PC-3 (cell line): Measurements from ENCODE around the gene PLEKHM3. TPM values are rescaled to one million over a fixed set of nuclear protein-coding genes. Genes with fewer than 3 reads are reported as not detected.

Experiments used
- ATAC-seq: fragments of 200-7000 bp; cut with Tn5 transposase; 2 replicates; pipeline ENCODE4 v1.9.1; 2020; ENCODE audit warnings: mild to moderate bottlenecking, moderate library complexity
- BruUV-seq: library from RNA; stranded (reverse); fragments of 400-500 nt; replicated peaks from 2 replicates; lab custom pipeline; 2021; lab: Mats Ljungman, UMichigan
- CTCF ChIA-PET: fragments of 300-600 bp; sonication (Branson Sonifier 250); formaldehyde crosslinking; loops from one replicate; lab custom pipeline; 2022; ENCODE audit warnings: antibody characterized with exemption; lab: Charles Lee
- POLR2A ChIA-PET: fragments of 300-600 bp; sonication (Branson Sonifier 250); formaldehyde crosslinking; loops from one replicate; lab custom pipeline; 2022; ENCODE audit warnings: antibody characterized with exemption; ENCODE audit not compliant: unreplicated experiment; lab: Charles Lee
- DNase-seq: peaks from one replicate; pipeline ENCODE4 v3.0.0-alpha.2; 2015
- H2AFZ ChIP-seq: fragments of 300-600 bp; sonication (generic); 2 replicates; pipeline ENCODE4 v1.6.0; 2016; ENCODE audit warnings: antibody characterized with exemption, low read length
- H3F3A ChIP-seq: fragments of 300-600 bp; sonication (generic); one replicate; pipeline ENCODE4 v1.6.0; 2017; ENCODE audit warnings: antibody characterized with exemption, low read length, control low read depth, mild to moderate bottlenecking; ENCODE audit not compliant: unreplicated experiment
- H3K27ac ChIP-seq: fragments of 300-600 bp; sonication (generic); 2 replicates; pipeline ENCODE4 v1.5.1; 2016; ENCODE audit warnings: mild to moderate bottlenecking, low read length
- H3K27me3 ChIP-seq: fragments of 300-600 bp; sonication (generic); 2 replicates; pipeline ENCODE4 v1.6.1; 2016; ENCODE audit warnings: low read length, mixed read lengths
- H3K36me3 ChIP-seq: fragments of 300-600 bp; sonication (generic); 2 replicates; pipeline ENCODE4 v1.6.1; 2016; ENCODE audit warnings: low read depth, mixed run types, low read length, mixed read lengths
- H3K4me1 ChIP-seq: fragments of 300-600 bp; sonication (generic); 2 replicates; pipeline ENCODE4 v1.5.1; 2016; ENCODE audit warnings: low read length; ENCODE audit not compliant: insufficient read depth
- H3K4me2 ChIP-seq: fragments of 300-600 bp; sonication (generic); 2 replicates; pipeline ENCODE4 v1.6.0; 2016; ENCODE audit warnings: low read length
- H3K4me3 ChIP-seq: fragments of 300-600 bp; sonication (generic); 2 replicates; pipeline ENCODE4 v1.5.1; 2016; ENCODE audit warnings: mild to moderate bottlenecking, low read length, mixed read lengths
- H3K79me2 ChIP-seq: fragments of 300-600 bp; sonication (generic); 2 replicates; pipeline ENCODE4 v1.6.1; 2017; ENCODE audit warnings: low read length, mixed read lengths
- H3K9ac ChIP-seq: fragments of 300-600 bp; sonication (generic); 2 replicates; pipeline ENCODE4 v1.6.0; 2016; ENCODE audit warnings: mild to moderate bottlenecking, low read length
- H3K9me2 ChIP-seq: fragments of 300-600 bp; sonication (generic); replicated peaks from 2 replicates; pipeline ENCODE4 v1.6.1; 2016; ENCODE audit warnings: mixed run types, low read length, mixed read lengths
- H3K9me3 ChIP-seq: fragments of 300-600 bp; sonication (generic); 2 replicates; pipeline ENCODE4 v1.6.1; 2016; ENCODE audit warnings: low read length, mixed read lengths
- H4K20me1 ChIP-seq: fragments of 300-600 bp; sonication (generic); 2 replicates; pipeline ENCODE4 v1.6.1; 2016; ENCODE audit warnings: low read length, mixed read lengths
- CTCF ChIP-seq: fragments of 300-600 bp; sonication (generic); conservative IDR thresholded peaks from 2 replicates; pipeline ENCODE4 v1.5.1; 2017; ENCODE audit warnings: antibody characterized with exemption, low read depth, mild to moderate bottlenecking, low read length
- EZH2 ChIP-seq: fragments of 300-600 bp; sonication (generic); IDR thresholded peaks from one replicate; pipeline ENCODE4 v1.6.1; 2017; ENCODE audit warnings: antibody characterized with exemption, mild to moderate bottlenecking, low read length; ENCODE audit not compliant: unreplicated experiment
- EZH2phosphoT487 ChIP-seq: fragments of 300-600 bp; sonication (generic); IDR thresholded peaks from 2 replicates; pipeline ENCODE4 v1.6.1; 2018; ENCODE audit warnings: mild to moderate bottlenecking, antibody characterized with exemption, low read length, borderline replicate concordance
- intact Hi-C: fragments of 100-400 bp; cut with micrococcal nuclease; formaldehyde crosslinking; loops from 2 replicates; pipeline ENCODE4 v1.9.0; 2023
- total RNA-seq: library from RNA; depleted of rRNA; stranded (reverse); fragments of >200 nt; gene quantifications from 2 replicates; pipeline ENCODE4 v1.2.3, GENCODE V29; 2014

The PLEKHM3 gene
- total RNA-seq, 1 experiment from 2014 or later: 5.9 TPM

GRCh38 chr2:208062113-208062512 lies 36.8 kb upstream of the PLEKHM3 start:
- H3K9ac ChIP-seq: no peak overlapping the region
- intact Hi-C loops: loop anchor here (5.0 kb wide), 1 partner anchor 90 kb away; no protein-coding TSS in a partner anchor
- no peaks in the 10 kb centered on the region for H3K9me3 ChIP-seq
- H3K4me3 ChIP-seq: no peak overlapping the region
- no peaks in the 10 kb centered on the region for H3K79me2 ChIP-seq
- no peaks in the 10 kb centered on the region for H3F3A ChIP-seq
- H3K36me3 ChIP-seq: no peaks in the 10 kb centered on the region
- peak; percentile 61 for DNase-seq
- ATAC-seq: peak; percentile 40; the same call in 1 of the 2 replicates
- no peaks in the 10 kb centered on the region for H3K27me3 ChIP-seq
- no peak overlapping the region for H3K4me2 ChIP-seq
- no peaks in the 10 kb centered on the region for H3K9me2 ChIP-seq
- H3K4me1 ChIP-seq: peaks cover 8% of the 10 kb centered on the region; the same call in 1 of the 2 replicates
- CTCF ChIA-PET: no interaction called here
- no TSS peak for BruUV-seq
- no peak overlapping the region for H2AFZ ChIP-seq
- POLR2A ChIA-PET: no interaction called here
- H3K27ac ChIP-seq: no peak overlapping the region
- no peaks in the 10 kb centered on the region for H4K20me1 ChIP-seq
- TF ChIP-seq EZH2phosphoT487 (no peak), CTCF (peak; percentile 71)

- Histone ChIP-seq H3F3A (no peaks in the 10 kb centered on the region), H3K9ac (no peak overlapping the region), H2AFZ (no peak overlapping the region), H3K27me3 (no peaks in the 10 kb centered on the region), H3K9me3 (no peaks in the 10 kb centered on the region), H4K20me1 (no peaks in the 10 kb centered on the region), H3K9me2 (no peaks in the 10 kb centered on the region), H3K27ac (no peak overlapping the region), H3K4me3 (no peak overlapping the region), H3K36me3 (no peaks in the 10 kb centered on the region), H3K4me2 (no peak overlapping the region), H3K79me2 (no peaks in the 10 kb centered on the region), H3K4me1 (no peaks in the 10 kb centered on the region)
- ChIA-PET POLR2A (no interaction called here), CTCF (no interaction called here)
- no TSS peak for BruUV-seq
- intact Hi-C loops: no loop called here
- no peak for ATAC-seq
- DNase-seq: no peak
- no peak for TF ChIP-seq EZH2phosphoT487
- TF ChIP-seq CTCF: no peak
- TF ChIP-seq EZH2: no peak
Measured at GRCh38 chr2:208057108-208057507, 31.8 kb upstream of the PLEKHM3 start.

- Histone ChIP-seq H3K27me3 (no peaks in the 10 kb centered on the region), H2AFZ (no peak overlapping the region), H3K4me3 (no peak overlapping the region), H3K27ac (no peak overlapping the region), H3K4me1 (no peaks in the 10 kb centered on the region), H3F3A (no peaks in the 10 kb centered on the region), H3K9ac (no peak overlapping the region), H3K9me3 (no peaks in the 10 kb centered on the region), H3K79me2 (no peaks in the 10 kb centered on the region), H4K20me1 (no peaks in the 10 kb centered on the region), H3K4me2 (no peak overlapping the region), H3K36me3 (no peaks in the 10 kb centered on the region), H3K9me2 (no peaks in the 10 kb centered on the region)
- CTCF ChIA-PET: no interaction called here
- TF ChIP-seq EZH2 (no peak), EZH2phosphoT487 (no peak), CTCF (no peak)
- ATAC-seq (no peak), DNase-seq (no peak)
- POLR2A ChIA-PET: no interaction called here
- no TSS peak for BruUV-seq
- intact Hi-C loops: no loop called here
Measured at GRCh38 chr2:208049441-208049840, 24.1 kb upstream of the PLEKHM3 start.
